Activated CD4-positive, alpha-beta T cell treated with anti-CD3 and anti-CD28 coated beads, Interleukin-2, amount 10 ng/mL, durations not matched to agents 24 days and 14 days (primary cell): ENCODE data around the gene NTSR2. TPM values are rescaled to one million over a fixed set of nuclear protein-coding genes. Genes with fewer than 3 reads are reported as not detected.

Experiments used
- DNase-seq: peaks from one replicate; pipeline ENCODE4 v3.0.0; 2022
- H3K27ac Mint-ChIP-seq: one replicate; pipeline ENCODE4 v1.8.0; 2022; ENCODE audit warnings: mild to moderate bottlenecking, mixed read lengths
- H3K27me3 Mint-ChIP-seq: one replicate; pipeline ENCODE4 v1.8.0; 2022; ENCODE audit warnings: mixed read lengths
- H3K36me3 Mint-ChIP-seq: one replicate; pipeline ENCODE4 v1.8.0; 2022; ENCODE audit warnings: low read depth, mild to moderate bottlenecking, mixed read lengths
- H3K4me1 Mint-ChIP-seq: one replicate; pipeline ENCODE4 v1.8.0; 2021; ENCODE audit warnings: mixed read lengths
- H3K4me3 Mint-ChIP-seq: one replicate; pipeline ENCODE4 v1.8.0; 2022; ENCODE audit warnings: mild to moderate bottlenecking, moderate library complexity, mixed read lengths
- H3K9me3 Mint-ChIP-seq: one replicate; pipeline ENCODE4 v1.8.0; 2021; ENCODE audit warnings: mixed read lengths
- intact Hi-C: fragments of 100-400 bp; cut with micrococcal nuclease; formaldehyde crosslinking; loops from one replicate; pipeline ENCODE4 v1.15.1; 2023
- total RNA-seq: library from RNA; stranded (reverse); gene quantifications from 2 replicates; pipeline ENCODE4 v1.2.3, GENCODE V29; 2022

Gene NTSR2
- total RNA-seq, 1 donor from 2014 or later = not detected

GRCh38 chr2:11651856-11652548, 18.0 kb downstream of the NTSR2 start:
- DNase-seq = no peak
- Mint-ChIP-seq H3K36me3 (no peaks in the 10 kb centered on the region), H3K4me1 (no peaks in the 10 kb centered on the region), H3K9me3 (no peaks in the 10 kb centered on the region), H3K27me3 (peaks cover 8% of the 10 kb centered on the region), H3K4me3 (no peak overlapping the region), H3K27ac (no peak overlapping the region)
- intact Hi-C loops = no loop called here

GRCh38 chr2:11649093-11649492, 20.9 kb downstream of the NTSR2 start:
- H3K4me3 Mint-ChIP-seq = no peak overlapping the region
- no peak overlapping the region for H3K27ac Mint-ChIP-seq
- H3K36me3 Mint-ChIP-seq = no peaks in the 10 kb centered on the region
- no peaks in the 10 kb centered on the region for H3K9me3 Mint-ChIP-seq
- intact Hi-C loops = no loop called here
- H3K4me1 Mint-ChIP-seq = no peaks in the 10 kb centered on the region
- DNase-seq = no peak
- H3K27me3 Mint-ChIP-seq = peaks cover 8% of the 10 kb centered on the region

GRCh38 chr2:11647834-11648600, 22.0 kb downstream of the NTSR2 start:
- Mint-ChIP-seq H3K4me1 (no peaks in the 10 kb centered on the region), H3K36me3 (no peaks in the 10 kb centered on the region), H3K27me3 (peaks cover 7% of the 10 kb centered on the region), H3K27ac (no peak overlapping the region), H3K9me3 (no peaks in the 10 kb centered on the region), H3K4me3 (no peak overlapping the region)
- no peak for DNase-seq
- intact Hi-C loops = no loop called here

GRCh38 chr2:11646530-11646929, 23.5 kb downstream of the NTSR2 start:
- Mint-ChIP-seq H3K9me3 (no peaks in the 10 kb centered on the region), H3K27ac (no peak overlapping the region), H3K4me3 (no peak overlapping the region), H3K36me3 (no peaks in the 10 kb centered on the region), H3K27me3 (peaks cover 4% of the 10 kb centered on the region), H3K4me1 (no peaks in the 10 kb centered on the region)
- no peak for DNase-seq
- intact Hi-C loops = no loop called here

GRCh38 chr2:11644293-11644692, 25.7 kb downstream of the NTSR2 start:
- no peak overlapping the region for H3K4me3 Mint-ChIP-seq
- H3K27me3 Mint-ChIP-seq = peaks cover 3% of the 10 kb centered on the region
- H3K27ac Mint-ChIP-seq = no peak overlapping the region
- intact Hi-C loops = no loop called here
- no peak for DNase-seq
- no peaks in the 10 kb centered on the region for H3K9me3 Mint-ChIP-seq
- no peaks in the 10 kb centered on the region for H3K4me1 Mint-ChIP-seq
- no peaks in the 10 kb centered on the region for H3K36me3 Mint-ChIP-seq

- no peaks in the 10 kb centered on the region for H3K4me1 Mint-ChIP-seq
- DNase-seq = no peak
- no peaks in the 10 kb centered on the region for H3K36me3 Mint-ChIP-seq
These were observed 27.0 kb downstream of the NTSR2 start for GRCh38 chr2:11642972-11643371.

GRCh38 chr2:11640132-11640531, 29.9 kb downstream of the NTSR2 start:
- H3K9me3 Mint-ChIP-seq = no peaks in the 10 kb centered on the region
- no peaks in the 10 kb centered on the region for H3K4me1 Mint-ChIP-seq
- intact Hi-C loops = no loop called here

More at GRCh38 chr2:11642972-11643371, 27.0 kb downstream of the NTSR2 start:
- peaks cover 1% of the 10 kb centered on the region for H3K27me3 Mint-ChIP-seq
- H3K9me3 Mint-ChIP-seq = no peaks in the 10 kb centered on the region
- H3K27ac Mint-ChIP-seq = no peak overlapping the region
- intact Hi-C loops = no loop called here
- no peak overlapping the region for H3K4me3 Mint-ChIP-seq

GRCh38 chr2:11639503-11639902, 30.5 kb downstream of the NTSR2 start:
- Mint-ChIP-seq H3K36me3 (no peaks in the 10 kb centered on the region), H3K4me3 (no peak overlapping the region), H3K27ac (no peak overlapping the region), H3K9me3 (no peaks in the 10 kb centered on the region), H3K27me3 (peaks cover 3% of the 10 kb centered on the region), H3K4me1 (no peaks in the 10 kb centered on the region)
- DNase-seq = no peak
- intact Hi-C loops = no loop called here

More at GRCh38 chr2:11640132-11640531, 29.9 kb downstream of the NTSR2 start:
- no peak for DNase-seq
- H3K27me3 Mint-ChIP-seq = peaks cover 3% of the 10 kb centered on the region
- no peaks in the 10 kb centered on the region for H3K36me3 Mint-ChIP-seq
- no peak overlapping the region for H3K27ac Mint-ChIP-seq
- no peak overlapping the region for H3K4me3 Mint-ChIP-seq

- no peaks in the 10 kb centered on the region for H3K4me1 Mint-ChIP-seq
- no peak overlapping the region for H3K4me3 Mint-ChIP-seq
- H3K36me3 Mint-ChIP-seq = no peaks in the 10 kb centered on the region
- H3K27ac Mint-ChIP-seq = no peak overlapping the region
- peaks cover 3% of the 10 kb centered on the region for H3K27me3 Mint-ChIP-seq
- intact Hi-C loops = no loop called here
- DNase-seq = no peak
- no peaks in the 10 kb centered on the region for H3K9me3 Mint-ChIP-seq
These were observed 32.4 kb downstream of the NTSR2 start for GRCh38 chr2:11637546-11637945.

GRCh38 chr2:11636593-11637295, 33.3 kb downstream of the NTSR2 start:
- no peaks in the 10 kb centered on the region for H3K36me3 Mint-ChIP-seq
- intact Hi-C loops = no loop called here
- no peaks in the 10 kb centered on the region for H3K4me1 Mint-ChIP-seq
- DNase-seq = no peak
- no peak overlapping the region for H3K4me3 Mint-ChIP-seq
- H3K27me3 Mint-ChIP-seq = peaks cover 3% of the 10 kb centered on the region
- H3K9me3 Mint-ChIP-seq = no peaks in the 10 kb centered on the region
- H3K27ac Mint-ChIP-seq = no peak overlapping the region

GRCh38 chr2:11635141-11635540, 34.9 kb downstream of the NTSR2 start:
- no peak for DNase-seq
- H3K27ac Mint-ChIP-seq = no peak overlapping the region
- no peak overlapping the region for H3K4me3 Mint-ChIP-seq
- H3K27me3 Mint-ChIP-seq = peaks cover 2% of the 10 kb centered on the region
- no peaks in the 10 kb centered on the region for H3K9me3 Mint-ChIP-seq
- no peaks in the 10 kb centered on the region for H3K4me1 Mint-ChIP-seq
- intact Hi-C loops = no loop called here
- H3K36me3 Mint-ChIP-seq = no peaks in the 10 kb centered on the region

GRCh38 chr2:11634584-11634983, 35.4 kb downstream of the NTSR2 start:
- peaks cover 2% of the 10 kb centered on the region for H3K27me3 Mint-ChIP-seq
- intact Hi-C loops = no loop called here
- H3K4me3 Mint-ChIP-seq = no peak overlapping the region
- DNase-seq = no peak
- H3K9me3 Mint-ChIP-seq = no peaks in the 10 kb centered on the region
- no peak overlapping the region for H3K27ac Mint-ChIP-seq
- H3K36me3 Mint-ChIP-seq = no peaks in the 10 kb centered on the region
- no peaks in the 10 kb centered on the region for H3K4me1 Mint-ChIP-seq

- intact Hi-C loops = no loop called here
- no peak overlapping the region for H3K27ac Mint-ChIP-seq
- DNase-seq = no peak
- H3K9me3 Mint-ChIP-seq = no peaks in the 10 kb centered on the region
- H3K36me3 Mint-ChIP-seq = no peaks in the 10 kb centered on the region
- peaks cover 2% of the 10 kb centered on the region for H3K27me3 Mint-ChIP-seq
- H3K4me3 Mint-ChIP-seq = no peak overlapping the region
- no peaks in the 10 kb centered on the region for H3K4me1 Mint-ChIP-seq
These were observed 36.0 kb downstream of the NTSR2 start for GRCh38 chr2:11633923-11634478.

- intact Hi-C loops = no loop called here
- Mint-ChIP-seq H3K27me3 (peaks cover 2% of the 10 kb centered on the region), H3K4me1 (no peaks in the 10 kb centered on the region), H3K27ac (no peak overlapping the region), H3K36me3 (no peaks in the 10 kb centered on the region), H3K4me3 (no peak overlapping the region), H3K9me3 (no peaks in the 10 kb centered on the region)
- DNase-seq = no peak
These were observed 38.5 kb downstream of the NTSR2 start for GRCh38 chr2:11631462-11631861.
